GM12891 (cell line): ENCODE data around the gene ARMC5.

Source experiments
- PAX5 ChIP-seq: IDR thresholded peaks from 2 replicates; pipeline ENCODE4 v1.6.1; 2011; ENCODE audit warnings: low read length, moderate library complexity, mild to moderate bottlenecking; ENCODE audit not compliant: insufficient read depth, severe bottlenecking
- POLR2A ChIP-seq: IDR thresholded peaks from 2 replicates; pipeline ENCODE4 v1.6.1; 2011; ENCODE audit warnings: low read depth, low read length, control low read depth
- POLR2AphosphoS5 ChIP-seq: IDR thresholded peaks from 2 replicates; pipeline ENCODE4 v1.6.1; 2011; ENCODE audit warnings: low read depth, low read length, control low read depth
- POU2F2 ChIP-seq: IDR thresholded peaks from 2 replicates; pipeline ENCODE4 v1.6.1; 2011; ENCODE audit warnings: low read depth, mild to moderate bottlenecking, control low read depth, low read length, moderate library complexity
- SPI1 ChIP-seq: IDR thresholded peaks from 2 replicates; pipeline ENCODE4 v1.6.1; 2011; ENCODE audit warnings: low read depth, low read length, control low read depth
- TAF1 ChIP-seq: IDR thresholded peaks from 2 replicates; pipeline ENCODE4 v1.6.1; 2011; ENCODE audit warnings: low read depth, low read length, control low read depth

DNA sequence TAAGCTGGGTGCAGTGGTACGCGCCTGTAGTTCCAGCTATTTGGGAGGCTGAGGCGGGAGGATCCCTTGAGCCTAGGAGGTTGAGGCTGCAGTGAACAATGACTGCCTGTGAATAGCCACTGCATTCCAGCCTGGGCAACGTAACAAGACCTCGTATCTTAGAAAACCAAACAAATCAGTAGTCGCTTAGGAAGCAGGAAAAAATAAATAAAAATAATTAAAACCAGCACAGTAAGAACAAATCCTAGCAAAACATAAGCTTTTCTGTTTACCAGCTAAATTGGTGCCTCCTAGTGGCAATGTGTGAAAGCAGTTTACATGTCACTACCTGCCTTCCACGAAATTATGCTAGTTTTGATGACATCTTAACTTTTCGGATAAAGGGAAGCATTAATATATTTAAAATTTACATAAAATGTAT is 1.3 kb downstream of the ARMC5 start:
- TF ChIP-seq TAF1 (no peak), POLR2AphosphoS5 (no peak), PAX5 (no peak), POLR2A (no peak), POU2F2 (no peak), SPI1 (no peak)
